GM12865 (cell line): ENCODE data around the gene ATP2A3.

Experiments used
- DNase-seq: peaks from one replicate; pipeline ENCODE4 v3.0.0; 2010; ENCODE audit warnings: low read depth
- H3K4me3 ChIP-seq: 2 replicates; pipeline ENCODE4 v1.5.1; 2011; ENCODE audit warnings: mild to moderate bottlenecking, low read depth, low read length, control low read depth
- TF ChIP-seq, protein P1 (sequence below): IDR thresholded peaks from 2 replicates; pipeline ENCODE4 v1.5.1; 2011; ENCODE audit warnings: low read length, control low read depth, low read depth, inconsistent platforms; ENCODE audit not compliant: insufficient read depth; ENCODE audit errors: missing control alignments

Gene ATP2A3

DNA sequence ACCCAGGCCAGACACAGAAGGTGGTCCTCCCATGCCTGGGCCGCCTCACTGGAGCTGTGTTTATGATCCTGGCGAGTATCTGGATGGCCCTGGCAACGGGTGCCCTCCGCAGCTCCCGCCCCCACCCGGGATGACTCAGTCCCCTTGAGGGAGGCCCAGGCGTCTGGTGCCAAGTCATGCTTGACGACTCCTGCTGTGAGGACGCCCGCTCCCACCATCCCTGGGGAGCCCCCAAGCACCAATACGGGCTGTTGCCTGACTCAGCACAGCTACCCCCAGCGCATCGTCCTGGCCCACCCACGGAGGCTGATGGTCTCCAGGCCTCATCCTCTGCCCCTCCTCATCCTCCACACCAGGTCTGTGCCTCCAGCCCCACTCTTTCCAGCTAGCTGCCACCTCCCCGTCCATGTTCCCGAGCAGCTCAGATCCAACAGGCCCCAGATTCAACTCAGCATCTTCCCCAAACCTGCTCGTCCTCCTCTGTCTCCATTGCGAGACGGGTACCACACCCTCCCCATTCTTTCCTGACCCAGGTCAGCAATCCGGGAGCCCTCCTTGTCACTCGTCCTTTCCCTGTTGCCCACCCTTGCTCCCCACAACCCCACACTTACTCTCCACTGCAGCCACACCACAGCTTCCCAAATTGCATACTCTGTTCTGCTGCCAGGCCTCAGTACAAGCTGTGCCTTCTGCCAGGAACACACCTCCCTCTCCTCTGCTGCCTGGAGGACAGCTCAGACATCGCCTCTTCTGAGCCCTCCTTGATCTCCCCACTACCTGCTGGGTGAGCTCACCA is 74.0 kb downstream of the ATP2A3 start:
- TF ChIP-seq, protein P1, sequence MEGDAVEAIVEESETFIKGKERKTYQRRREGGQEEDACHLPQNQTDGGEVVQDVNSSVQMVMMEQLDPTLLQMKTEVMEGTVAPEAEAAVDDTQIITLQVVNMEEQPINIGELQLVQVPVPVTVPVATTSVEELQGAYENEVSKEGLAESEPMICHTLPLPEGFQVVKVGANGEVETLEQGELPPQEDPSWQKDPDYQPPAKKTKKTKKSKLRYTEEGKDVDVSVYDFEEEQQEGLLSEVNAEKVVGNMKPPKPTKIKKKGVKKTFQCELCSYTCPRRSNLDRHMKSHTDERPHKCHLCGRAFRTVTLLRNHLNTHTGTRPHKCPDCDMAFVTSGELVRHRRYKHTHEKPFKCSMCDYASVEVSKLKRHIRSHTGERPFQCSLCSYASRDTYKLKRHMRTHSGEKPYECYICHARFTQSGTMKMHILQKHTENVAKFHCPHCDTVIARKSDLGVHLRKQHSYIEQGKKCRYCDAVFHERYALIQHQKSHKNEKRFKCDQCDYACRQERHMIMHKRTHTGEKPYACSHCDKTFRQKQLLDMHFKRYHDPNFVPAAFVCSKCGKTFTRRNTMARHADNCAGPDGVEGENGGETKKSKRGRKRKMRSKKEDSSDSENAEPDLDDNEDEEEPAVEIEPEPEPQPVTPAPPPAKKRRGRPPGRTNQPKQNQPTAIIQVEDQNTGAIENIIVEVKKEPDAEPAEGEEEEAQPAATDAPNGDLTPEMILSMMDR: no peak
- H3K4me3 ChIP-seq: no peak overlapping the region

DNA sequence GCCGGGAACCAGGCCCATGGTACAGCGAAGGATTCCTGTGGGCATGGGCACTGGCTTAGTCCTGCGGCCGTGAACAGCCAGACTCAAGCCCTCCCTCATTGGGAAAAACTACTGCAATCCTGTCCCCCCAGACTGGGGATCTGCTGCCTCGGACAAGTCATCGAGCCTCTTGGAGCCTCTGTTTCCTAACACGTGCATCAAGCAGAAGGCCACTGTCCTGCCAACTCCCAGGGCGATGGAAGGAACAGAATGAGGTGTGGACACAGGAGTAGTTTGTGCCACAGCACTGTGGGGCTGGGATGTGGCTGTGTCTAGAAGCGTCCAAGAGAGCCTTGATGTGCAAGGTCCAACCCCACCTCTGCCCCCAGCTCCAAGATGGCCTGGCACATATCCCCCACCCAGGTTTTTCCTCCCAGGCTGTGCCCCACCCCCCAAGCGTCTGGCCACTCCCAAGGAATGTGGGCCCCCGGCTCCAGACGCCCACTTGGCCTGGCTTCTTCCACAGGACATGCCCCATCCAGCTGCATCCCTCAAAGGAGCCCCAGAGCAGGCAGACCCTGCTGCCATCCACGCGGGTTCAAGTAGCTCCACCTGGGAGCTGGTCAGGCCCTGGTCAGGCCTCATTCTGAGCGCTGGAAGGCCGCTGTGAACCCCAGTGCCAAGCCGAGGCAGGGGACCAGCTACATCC is 74.8 kb downstream of the ATP2A3 start:
- TF ChIP-seq, protein P1: no peak
- no peak for DNase-seq
- H3K4me3 ChIP-seq: no peak overlapping the region

More for the DNA sequence above, 74.0 kb downstream of the ATP2A3 start:
- DNase-seq: no peak

DNA sequence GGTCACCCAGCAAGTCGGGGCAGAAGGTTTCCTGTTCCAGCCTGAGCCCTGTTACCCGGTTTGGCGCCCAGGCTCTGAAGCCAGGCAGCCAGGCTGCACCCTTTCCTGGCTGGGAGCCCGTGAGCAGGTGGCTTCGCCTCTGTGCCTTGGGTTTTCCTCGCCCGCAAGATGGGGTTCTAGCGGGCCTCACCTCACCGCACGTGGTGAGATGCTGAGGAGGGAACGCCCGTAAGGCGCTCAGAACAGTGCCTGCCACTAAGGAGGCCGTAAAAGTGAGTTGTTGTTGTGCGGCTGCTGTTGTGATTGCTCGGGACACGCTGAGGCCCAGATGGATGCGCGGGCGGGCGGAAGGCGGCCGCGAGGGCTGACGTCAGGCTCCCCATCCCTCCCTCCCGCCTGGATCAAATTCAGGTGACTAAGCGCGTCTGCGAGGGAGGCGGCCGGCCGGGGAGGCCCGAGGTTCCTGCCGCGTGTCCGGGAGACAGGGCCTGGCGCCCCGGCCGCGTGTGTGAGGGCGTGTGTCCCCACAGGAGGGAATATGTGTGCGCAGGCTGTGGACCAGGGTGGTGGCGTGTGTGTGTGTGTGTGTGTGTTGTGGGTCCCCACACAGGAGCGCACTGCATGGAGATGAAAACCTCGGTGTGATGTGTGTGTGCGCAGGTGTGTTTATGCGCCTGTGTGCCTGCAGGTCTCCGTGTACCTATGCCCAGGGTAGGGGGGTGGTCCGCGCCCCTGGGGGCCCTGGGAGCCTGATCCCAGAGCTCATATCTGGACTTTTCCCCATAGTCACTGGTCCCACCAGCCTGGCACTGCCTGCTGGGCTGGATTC is 75.7 kb downstream of the ATP2A3 start:
- H3K4me3 ChIP-seq: no peak overlapping the region
- DNase-seq: no peak
- TF ChIP-seq, protein P1: no peak

DNA sequence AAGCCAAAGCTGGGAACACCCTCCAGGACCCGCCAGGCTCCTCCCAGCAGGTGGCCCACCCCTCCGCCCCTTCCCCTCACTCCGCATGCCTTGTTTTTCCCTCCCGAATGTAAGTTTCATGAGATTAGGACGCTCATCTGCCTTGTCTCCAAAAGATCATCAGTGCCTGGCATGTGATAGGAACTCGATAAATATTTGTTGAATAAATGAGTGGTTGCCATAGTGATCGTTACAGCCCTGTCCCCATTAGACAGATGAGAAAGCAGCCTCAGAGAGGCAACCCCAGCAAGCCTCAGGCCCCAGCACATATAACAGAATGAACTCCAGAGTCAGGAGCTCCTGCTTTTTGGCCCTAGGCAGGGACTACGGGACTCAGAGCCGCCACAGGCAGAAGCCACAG is 76.4 kb downstream of the ATP2A3 start:
- H3K4me3 ChIP-seq: no peak overlapping the region
- no peak for DNase-seq
- TF ChIP-seq, protein P1: no peak

DNA sequence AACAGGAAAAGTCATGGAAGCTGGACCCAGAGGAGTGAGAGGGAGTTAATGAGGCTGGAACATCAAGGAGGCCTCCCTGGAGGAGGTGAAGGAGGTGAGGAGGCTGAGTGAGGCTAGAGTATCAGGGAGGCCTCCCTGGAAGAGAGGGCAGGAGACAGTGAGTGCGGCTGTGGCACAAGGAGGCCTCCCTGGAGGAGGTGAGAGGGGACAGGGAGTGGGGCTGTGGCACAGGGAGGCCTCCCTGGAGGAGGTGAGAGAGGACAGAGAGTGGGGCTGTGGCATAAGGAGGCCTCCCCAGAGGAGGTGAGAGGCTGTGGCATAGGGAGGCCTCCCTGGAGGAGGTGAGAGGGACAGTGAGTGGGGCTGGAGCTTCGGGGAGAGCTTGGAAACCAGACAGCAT is 76.8 kb downstream of the ATP2A3 start:
- TF ChIP-seq, protein P1: no peak

DNA sequence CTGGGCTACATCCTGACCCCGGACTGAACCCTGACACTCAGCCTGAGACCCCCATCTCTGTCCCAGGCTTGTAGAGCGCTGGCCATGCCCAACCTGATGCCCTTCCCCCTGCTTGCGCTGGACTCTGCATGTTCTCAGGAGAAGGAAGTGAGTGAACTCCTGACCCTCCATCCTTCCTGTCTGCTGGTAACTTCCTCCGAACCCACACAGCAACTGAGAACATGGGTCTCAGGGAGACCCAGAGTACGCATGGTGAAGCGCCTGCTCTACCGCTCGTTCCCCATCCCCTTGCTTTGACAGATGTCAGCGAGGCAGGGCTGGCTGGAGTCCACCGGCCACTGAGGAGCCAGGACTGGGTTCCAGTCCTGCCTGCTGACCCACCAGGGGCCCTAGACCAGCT is 77.5 kb downstream of the ATP2A3 start:
- DNase-seq: no peak
- no peak overlapping the region for H3K4me3 ChIP-seq
- TF ChIP-seq, protein P1: no peak

More for the DNA sequence above, 76.8 kb downstream of the ATP2A3 start:
- no peak for DNase-seq
- no peak overlapping the region for H3K4me3 ChIP-seq
